GM18517 (cell line): Measurements from ENCODE around the gene INPP5D.
A peak's percentile ranks its signal among the peaks of the same experiment; 100 is the strongest.
"Not testable (repeated sequence)": the region's sequence is repeated elsewhere in the genome, so short reads cannot be mapped to it uniquely, and the experiment has no call there.

Experiments used
- ATAC-seq: cut with Tn5 transposase; IDR thresholded peaks from one replicate; pipeline ENCODE4 v1.9.1; 2021; ENCODE audit warnings: mild to moderate bottlenecking, moderate library complexity; ENCODE audit not compliant: unreplicated experiment

The INPP5D gene

GRCh38 chr2:233135421-233135820 is 75.3 kb downstream of the INPP5D start:
- ATAC-seq, result no peak

- ATAC-seq, result no peak
Observed at GRCh38 chr2:233137040-233137439, 76.9 kb downstream of the INPP5D start.

GRCh38 chr2:233140077-233140585 is 80.0 kb downstream of the INPP5D start:
- no peak for ATAC-seq

- no peak for ATAC-seq
Observed at GRCh38 chr2:233140978-233141377, 80.8 kb downstream of the INPP5D start.

GRCh38 chr2:233141901-233142300 is 81.8 kb downstream of the INPP5D start:
- no peak for ATAC-seq

- peak; percentile 80 for ATAC-seq
Observed at GRCh38 chr2:233142355-233142897, 82.3 kb downstream of the INPP5D start.

- ATAC-seq, result no peak
Observed at GRCh38 chr2:233143700-233144331, 83.7 kb downstream of the INPP5D start.

- ATAC-seq, result no peak
Observed at GRCh38 chr2:233145726-233146125, 85.6 kb downstream of the INPP5D start.

GRCh38 chr2:233146194-233146593 is 86.1 kb downstream of the INPP5D start:
- ATAC-seq, result no peak

GRCh38 chr2:233147136-233147828 is 87.1 kb downstream of the INPP5D start:
- ATAC-seq, result no peak

GRCh38 chr2:233147829-233148167 is 87.7 kb downstream of the INPP5D start:
- ATAC-seq, result no peak

GRCh38 chr2:233148354-233148753 is 88.2 kb downstream of the INPP5D start:
- ATAC-seq, result no peak

- ATAC-seq, result no peak
Observed at GRCh38 chr2:233152541-233152940, 92.4 kb downstream of the INPP5D start.

GRCh38 chr2:233153146-233153798 is 93.1 kb downstream of the INPP5D start:
- no peak for ATAC-seq

GRCh38 chr2:233156001-233156400 is 95.9 kb downstream of the INPP5D start:
- ATAC-seq, result no peak

GRCh38 chr2:233156461-233156860 is 96.3 kb downstream of the INPP5D start:
- not testable (repeated sequence) for ATAC-seq

- ATAC-seq, result no peak
Observed at GRCh38 chr2:233161730-233162129, 101.6 kb downstream of the INPP5D start.

- no peak for ATAC-seq
Observed at GRCh38 chr2:233162770-233163169, 102.6 kb downstream of the INPP5D start.

GRCh38 chr2:233163486-233164103 is 103.5 kb downstream of the INPP5D start:
- ATAC-seq, result no peak

- no peak for ATAC-seq
Observed at GRCh38 chr2:233164128-233164635, 104.0 kb downstream of the INPP5D start.

- ATAC-seq, result no peak
Observed at GRCh38 chr2:233164967-233165366, 104.8 kb downstream of the INPP5D start.
